Raji (cell line): ENCODE results near the gene GNAZ.

Experiments
- POLR2A ChIP-seq: IDR thresholded peaks from 2 replicates; pipeline ENCODE4 v1.6.1; 2011; ENCODE audit warnings: low read depth, low read length, control low read depth; ENCODE audit not compliant: insufficient read depth

The GNAZ gene

DNA sequence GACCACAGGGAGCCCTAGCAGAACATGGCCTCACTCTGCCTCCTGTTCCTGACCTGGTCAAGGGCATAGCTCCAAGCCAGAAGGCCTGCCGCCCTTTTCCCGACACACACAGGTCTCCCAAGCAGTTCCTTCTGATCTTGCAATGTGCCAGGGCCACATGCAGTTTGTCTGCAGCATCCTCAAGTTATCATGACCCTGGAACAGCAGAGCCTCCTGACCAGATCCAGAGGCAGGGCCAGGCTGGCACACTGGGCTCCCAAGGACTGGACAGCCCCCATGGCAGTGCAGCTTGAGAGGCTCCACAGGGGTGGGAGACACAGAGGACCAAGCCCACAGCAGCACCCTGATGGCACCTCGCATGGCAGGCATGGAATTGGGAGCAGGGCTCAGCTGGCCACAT, 31.2 kb downstream of the GNAZ start:
- no peak for TF ChIP-seq POLR2A

GRCh38 chr22:23102002-23102655, 31.8 kb downstream of the GNAZ start:
- no peak for TF ChIP-seq POLR2A

GRCh38 chr22:23102776-23103175, 32.5 kb downstream of the GNAZ start:
- no peak for TF ChIP-seq POLR2A

- no peak for TF ChIP-seq POLR2A
These were observed 33.1 kb downstream of the GNAZ start for GRCh38 chr22:23103199-23103954.

GRCh38 chr22:23104187-23104971, 34.1 kb downstream of the GNAZ start:
- no peak for TF ChIP-seq POLR2A

DNA sequence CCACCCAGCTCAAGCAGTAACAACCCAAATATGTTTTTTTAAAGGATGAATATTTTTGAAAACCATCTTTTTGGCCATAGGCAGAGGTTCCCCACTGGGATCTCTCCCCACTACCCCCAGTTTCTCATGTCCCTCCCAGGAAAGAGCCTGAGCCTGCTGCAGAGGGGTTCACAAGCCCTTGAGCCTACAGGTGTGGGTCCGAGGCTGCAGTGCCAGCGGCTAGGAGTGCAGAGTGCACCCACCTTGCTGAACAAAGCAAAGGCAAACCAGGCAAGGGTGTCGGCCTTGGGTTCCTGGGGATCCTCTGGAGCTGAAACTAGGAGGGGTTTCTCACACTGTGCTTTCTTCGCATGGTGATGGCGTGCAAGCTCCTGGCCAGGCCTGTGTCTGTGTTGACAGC, 35.0 kb downstream of the GNAZ start:
- TF ChIP-seq POLR2A = no peak

DNA sequence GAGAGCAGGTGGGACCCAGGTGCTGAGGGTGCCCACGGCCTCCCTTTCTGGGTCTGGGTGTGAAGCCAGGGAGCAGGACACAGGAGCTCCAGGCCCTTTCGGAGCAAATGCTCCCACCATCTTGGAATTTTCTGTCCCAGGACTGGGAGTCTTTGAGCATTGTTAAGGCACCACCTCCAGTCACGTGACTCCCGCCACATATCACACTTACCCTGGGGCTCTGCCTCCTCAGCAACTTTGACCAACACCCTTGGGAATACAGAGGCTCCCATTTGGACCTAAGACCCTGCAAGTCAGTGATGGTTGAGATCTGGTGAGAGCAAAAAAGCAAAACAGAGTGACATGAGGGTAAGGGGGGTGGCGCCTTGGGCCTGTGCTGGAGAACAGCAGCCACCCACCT, 35.6 kb downstream of the GNAZ start:
- TF ChIP-seq POLR2A = no peak

GRCh38 chr22:23106344-23106743, 36.0 kb downstream of the GNAZ start:
- no peak for TF ChIP-seq POLR2A

DNA sequence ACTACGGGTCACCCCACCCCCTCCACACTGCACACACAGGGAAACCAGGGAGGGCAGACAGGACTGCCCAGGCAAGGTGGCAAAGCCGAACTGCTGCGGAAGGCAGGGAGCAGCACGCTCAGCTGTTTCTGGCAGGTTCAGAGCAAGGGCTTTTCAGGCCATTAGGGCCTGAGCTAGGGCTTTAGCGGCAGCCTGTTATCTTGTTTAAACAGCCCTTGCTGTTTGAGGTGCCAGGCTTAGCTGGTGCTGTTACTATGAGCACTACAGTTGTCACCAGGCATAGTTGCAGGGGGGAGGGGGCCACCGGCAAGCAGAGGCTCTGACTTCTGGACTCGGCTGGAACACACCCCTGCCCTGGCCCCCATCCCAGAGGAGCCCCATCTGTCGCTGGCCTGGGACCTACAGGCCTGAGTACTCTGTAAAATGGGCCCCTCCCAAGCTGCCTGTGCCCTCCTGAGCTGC, 36.6 kb downstream of the GNAZ start:
- TF ChIP-seq POLR2A = no peak

DNA sequence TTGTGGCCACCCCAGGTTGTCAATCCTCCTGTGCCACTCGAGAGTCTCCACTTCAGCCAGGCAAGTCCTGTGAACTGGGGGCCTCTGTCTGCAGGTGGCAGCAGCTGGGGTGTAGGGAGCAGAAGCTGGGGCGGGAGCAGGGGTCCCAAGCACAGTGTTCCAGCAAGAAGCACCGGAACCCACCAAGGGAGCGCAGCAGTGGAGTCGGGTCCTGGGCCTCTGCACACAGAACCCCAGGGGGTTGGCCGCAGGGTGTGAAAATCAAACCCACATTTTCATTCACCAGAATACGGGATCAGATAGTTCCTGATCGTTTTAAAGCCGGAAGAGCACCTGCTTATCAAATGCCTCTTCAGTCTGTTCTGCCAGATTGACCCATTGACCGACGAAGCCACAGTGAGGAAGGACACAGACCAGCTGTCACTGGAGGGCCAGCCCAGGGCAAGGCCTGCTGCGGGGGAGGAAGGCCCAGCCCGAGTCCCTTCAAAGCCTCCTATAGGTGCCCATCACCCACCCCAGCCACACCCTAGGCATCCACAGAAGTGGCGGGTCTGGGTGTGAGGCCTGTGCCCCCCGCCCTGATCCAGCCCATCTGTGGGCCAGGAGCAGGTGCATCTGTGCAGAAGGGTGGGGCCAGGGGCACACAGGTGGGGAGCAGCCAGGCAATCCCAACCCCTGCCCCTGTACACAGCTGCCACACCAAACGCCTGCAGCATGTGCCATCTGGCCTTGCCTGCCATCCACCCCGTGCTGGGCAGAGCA, 37.3 kb downstream of the GNAZ start:
- no peak for TF ChIP-seq POLR2A

DNA sequence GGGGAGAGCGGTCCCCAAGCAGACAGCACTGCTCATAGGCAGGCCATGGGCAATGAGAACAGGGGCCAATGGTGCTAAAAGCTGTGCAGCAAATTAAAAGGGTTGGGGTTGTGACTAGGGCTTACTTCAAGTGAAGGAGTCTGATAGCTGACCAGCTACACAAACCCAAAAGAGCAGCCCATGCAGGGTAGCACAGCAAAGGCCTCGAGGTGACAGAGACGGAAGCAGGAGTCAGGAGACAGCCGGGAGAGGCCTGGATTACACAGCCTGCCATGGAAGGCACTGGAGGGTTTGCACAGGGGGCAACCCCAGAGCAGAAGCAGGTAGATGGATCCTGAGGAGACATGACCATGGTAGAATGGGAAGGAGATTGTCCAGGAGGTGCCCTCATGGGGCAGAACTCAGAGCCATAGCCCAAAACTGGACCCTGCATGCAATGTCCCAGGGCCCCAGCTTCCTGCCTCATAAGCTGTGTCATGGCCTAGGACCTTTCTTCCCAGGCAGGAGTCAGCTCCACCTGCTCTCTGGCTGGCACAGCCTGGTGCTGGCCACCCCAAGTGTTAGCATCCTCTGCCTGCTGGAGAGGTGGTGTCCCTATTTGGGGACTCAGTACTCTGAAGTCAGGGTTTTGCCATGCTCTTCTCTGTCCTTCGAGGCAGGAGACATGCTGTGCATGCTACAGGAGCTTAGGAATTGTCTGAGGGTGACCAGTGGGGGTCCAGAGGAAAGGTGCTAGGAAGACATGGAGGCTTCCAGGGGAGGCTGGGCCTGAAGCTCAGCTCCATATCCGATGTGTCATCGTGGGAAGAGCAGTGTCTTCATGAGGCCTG, 38.1 kb downstream of the GNAZ start:
- no peak for TF ChIP-seq POLR2A

GRCh38 chr22:23109079-23109347, 38.7 kb downstream of the GNAZ start:
- no peak for TF ChIP-seq POLR2A

- no peak for TF ChIP-seq POLR2A
These were observed 39.2 kb downstream of the GNAZ start for GRCh38 chr22:23109441-23109978.

GRCh38 chr22:23110190-23110921, 40.0 kb downstream of the GNAZ start:
- TF ChIP-seq POLR2A = no peak

GRCh38 chr22:23110922-23111527, 40.7 kb downstream of the GNAZ start:
- no peak for TF ChIP-seq POLR2A
